GM12878 (cell line): ENCODE results near the gene AUNIP. TPM values are rescaled to one million over a fixed set of nuclear protein-coding genes. Genes with fewer than 3 reads are reported as not detected.

ENCODE experiments used
- ATAC-seq: fragments of 200-7000 bp; cut with Tn5 transposase; 3 replicates; pipeline ENCODE4 v1.9.1; 2020; ENCODE audit warnings: mild to moderate bottlenecking, moderate library complexity
- BruUV-seq: library from RNA; stranded (reverse); fragments of 400-500 nt; replicated peaks from 2 replicates; lab custom pipeline; 2021; lab: Mats Ljungman, UMichigan
- CTCF ChIA-PET: fragments of 300-600 bp; sonication (Branson Sonifier 250); formaldehyde crosslinking; extraction: SDS; loops from one replicate; lab custom pipeline; 2021; ENCODE audit warnings: inconsistent platforms; lab: Yijun Ruan, JAX
- POLR2A ChIA-PET: fragments of 350-600 bp; formaldehyde crosslinking; extraction: SDS; loops from one replicate; lab custom pipeline; 2021; ENCODE audit warnings: inconsistent platforms; lab: Charles Lee
- RAD21 ChIA-PET: fragments of 300-600 bp; sonication (Branson Sonifier 250); formaldehyde crosslinking; loops from one replicate; lab custom pipeline; 2023; ENCODE audit warnings: antibody characterized with exemption; ENCODE audit not compliant: unreplicated experiment; lab: Charles Lee
- SMC1A ChIA-PET: fragments of 300-600 bp; sonication (Branson Sonifier 250); formaldehyde crosslinking; loops from one replicate; lab custom pipeline; 2023; ENCODE audit not compliant: unreplicated experiment, uncharacterized antibody; lab: Charles Lee
- DNase-seq: peaks from one replicate; pipeline ENCODE4 v3.0.0-alpha.2; 2011; ENCODE audit warnings: low read depth, low spot score
- FAIRE-seq: peaks from 3 replicates; lab custom pipeline; 2011; peaks lifted over from hg19 to GRCh38; lab: Jason Lieb, UNC
- H2AFZ ChIP-seq: 2 replicates; pipeline ENCODE4 v1.6.0; 2011; ENCODE audit warnings: low read depth, low read length, control low read depth; ENCODE audit not compliant: control insufficient read depth
- H3K27ac ChIP-seq: 2 replicates; pipeline ENCODE4 v1.5.1; 2011; ENCODE audit warnings: control low read depth; ENCODE audit not compliant: control insufficient read depth, insufficient read depth
- H3K27me3 ChIP-seq, 2 experiments: replicated peaks in 1 of 2; 2 replicates each; pipeline versions ENCODE4 v1.6.0 to v1.6.1; 2011; ENCODE audit warnings: low read length in 1 of 2; ENCODE audit not compliant: control insufficient read depth in 2 of 2, insufficient read depth in 2 of 2
- H3K36me3 ChIP-seq, 2 experiments: 2 replicates each; pipeline ENCODE4 v1.5.1; 2011; ENCODE audit warnings: low read length in 1 of 2; ENCODE audit not compliant: control insufficient read depth in 2 of 2, insufficient read depth in 2 of 2
- H3K4me1 ChIP-seq: 2 replicates; pipeline ENCODE4 v1.6.1; 2011; ENCODE audit warnings: mild to moderate bottlenecking, low read length, moderate library complexity, mixed read lengths; ENCODE audit not compliant: control insufficient read depth, insufficient read depth
- H3K4me2 ChIP-seq: 2 replicates; pipeline ENCODE4 v1.6.0; 2011; ENCODE audit warnings: control low read depth; ENCODE audit not compliant: control insufficient read depth, insufficient read depth
- H3K4me3 ChIP-seq: fragments of 200-600 bp; sonication (generic); 2 replicates; pipeline ENCODE4 v1.5.1; 2016
- H3K79me2 ChIP-seq: 2 replicates; pipeline ENCODE4 v1.6.0; 2011; ENCODE audit warnings: low read length; ENCODE audit not compliant: control insufficient read depth, insufficient read depth
- H3K9ac ChIP-seq: 2 replicates; pipeline ENCODE4 v1.8.0; 2011; ENCODE audit warnings: low read length, control low read depth, mixed read lengths; ENCODE audit not compliant: control insufficient read depth, insufficient read depth
- H3K9me3 ChIP-seq: replicated peaks from 3 replicates; pipeline ENCODE4 v1.5.1; 2011; ENCODE audit warnings: mild to moderate bottlenecking, low read length; ENCODE audit not compliant: control insufficient read depth, insufficient read depth
- H4K20me1 ChIP-seq: 2 replicates; pipeline ENCODE4 v1.6.0; 2011; ENCODE audit not compliant: control insufficient read depth, insufficient read depth
- GATAD2B ChIP-seq: fragments of 450-650 bp; conservative IDR thresholded peaks from 2 replicates; pipeline ENCODE4 v1.6.1; 2017; ENCODE audit warnings: low read depth, mild to moderate bottlenecking, moderate library complexity
- IRF4 ChIP-seq: IDR thresholded peaks from 2 replicates; pipeline ENCODE4 v1.6.1; 2011; ENCODE audit warnings: low read depth, low read length
- MTA2 ChIP-seq: fragments of 450-650 bp; IDR thresholded peaks from 2 replicates; pipeline ENCODE4 v1.6.1; 2016; ENCODE audit warnings: low read depth, mild to moderate bottlenecking, moderate library complexity
- NBN ChIP-seq: fragments of 450-650 bp; IDR thresholded peaks from 2 replicates; pipeline ENCODE4 v1.6.1; 2016
- SPI1 ChIP-seq: IDR thresholded peaks from 2 replicates; pipeline ENCODE4 v1.6.1; 2011; ENCODE audit warnings: low read depth, mild to moderate bottlenecking, low read length, moderate library complexity, borderline replicate concordance; ENCODE audit not compliant: insufficient read depth
- ZBTB11 ChIP-seq: fragments of 450-650 bp; formaldehyde crosslinking; IDR thresholded peaks from 2 replicates; pipeline ENCODE4 v1.5.0; 2022; ENCODE audit warnings: mild to moderate bottlenecking, missing genetic modification characterization
- ZBTB40 ChIP-seq: fragments of 450-650 bp; IDR thresholded peaks from 2 replicates; pipeline ENCODE4 v1.6.1; 2016; ENCODE audit warnings: mild to moderate bottlenecking, moderate library complexity, borderline replicate concordance
- WGBS: methylation state at CpG from one replicate; pipeline ENCODE4 v1.1.6; 2016; ENCODE audit warnings: low lambda C conversion rate; ENCODE audit not compliant: insufficient replicate concordance, insufficient coverage; ENCODE audit errors: missing lambda C conversion rate; 5-methylcytosine and 5-hydroxymethylcytosine counted together
- in situ Hi-C: fragments of 300-500 bp; cut with MboI; formaldehyde crosslinking; loops from 9 replicates; pipeline ENCODE4 v1.14.3; 2018; ENCODE audit warnings: mixed read lengths
- intact Hi-C: fragments of 100-400 bp; cut with micrococcal nuclease; formaldehyde crosslinking; loops from one replicate; pipeline ENCODE4 v1.14.2; 2022; ENCODE audit not compliant: unreplicated experiment
- polyA plus RNA-seq, 11 experiments: library from polyadenylated mRNA; depleted of rRNA in 4 of 11; unstranded in 6 of 11; stranded (reverse) in 5 of 11; fragments of >200 nt; fragmentation: Nextera tagmentation in 4 of 11; fragmentation: Illumina TruSeq in 1 of 11; extraction: Ambion mirVana in 4 of 11; extraction: Trizol in 1 of 11; gene quantifications; 1 replicate in 1 of 11; 2 replicates in 10 of 11; pipeline versions ENCODE4 v1.2.1 to v1.2.3, GENCODE V29; 2011 to 2016; ENCODE audit warnings: inconsistent platforms in 2 of 11, missing spikeins in 2 of 11, low read depth in 1 of 11
- total RNA-seq, 4 experiments: library from RNA; depleted of rRNA in 3 of 4; stranded (reverse); fragments of >200 nt in 3 of 4; fragmentation: Illumina TruSeq in 1 of 4; extraction: Trizol in 1 of 4; gene quantifications; 2 replicates each; pipeline versions ENCODE4 v1.2.1 to v1.2.3, GENCODE V29; 2013 to 2021
- TF ChIP-seq, protein P1 (sequence below): fragments of 450-650 bp; IDR thresholded peaks from 2 replicates; pipeline ENCODE4 v1.6.1; 2018; ENCODE audit warnings: mild to moderate bottlenecking, low read depth, moderate library complexity; ENCODE audit not compliant: partially characterized antibody

The AUNIP gene
- total and polyA plus RNA-seq, 10 of the 15 experiments (the other 5 are each of a cell fraction or from before 2014, with no cell fraction given), result 3.9 to 20.0 (median 12.7) TPM

DNA sequence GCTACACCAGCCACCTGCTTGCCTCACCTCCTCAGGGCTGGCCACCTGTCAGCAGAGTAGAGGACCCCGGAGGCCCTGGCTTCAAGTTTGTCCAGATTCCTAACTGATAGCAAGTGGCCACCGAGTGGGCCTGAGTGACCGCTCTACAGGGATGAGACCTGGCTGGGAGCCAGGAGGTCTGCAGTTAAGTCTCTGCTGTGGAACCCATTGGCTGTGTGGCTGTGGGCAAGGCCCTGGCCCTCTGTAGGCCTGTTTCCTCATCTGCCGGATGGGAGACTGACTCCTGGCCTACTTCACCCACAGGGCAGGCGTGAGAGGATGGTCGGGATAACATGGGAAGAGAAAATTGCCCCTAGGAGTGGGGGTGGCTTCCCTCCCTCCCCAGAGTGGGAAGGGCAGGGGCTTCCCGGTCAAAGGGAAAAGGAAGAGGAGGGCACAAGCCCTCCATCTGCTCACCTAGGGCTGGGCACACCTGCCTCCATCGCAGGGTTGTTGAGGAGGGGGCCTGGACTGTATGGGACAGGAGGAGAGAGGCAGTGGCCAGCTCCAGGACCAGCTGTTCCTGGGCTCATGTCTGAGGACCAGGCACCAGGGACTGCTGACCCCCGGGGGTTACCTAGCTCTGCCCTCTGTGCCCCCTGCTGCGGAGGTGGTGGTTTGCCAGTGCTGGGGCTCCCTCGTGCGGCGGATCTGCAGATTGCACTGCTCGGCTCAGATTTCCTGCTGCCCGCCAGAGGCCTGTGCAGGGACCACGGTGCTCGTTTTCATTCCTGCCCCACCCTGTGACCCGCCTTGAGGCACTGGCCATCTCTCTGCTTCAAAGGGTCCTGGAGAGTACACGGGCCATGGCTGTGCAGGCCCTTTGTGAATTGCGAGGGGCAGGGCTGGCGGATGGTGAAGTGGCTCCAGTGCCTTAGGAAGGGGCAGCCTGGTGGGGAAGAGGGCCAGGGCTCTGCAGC is 48.6 kb downstream of the AUNIP start (continued):
- no peak for TF ChIP-seq ZBTB11

GRCh38 chr1:25809929-25810328 is 49.3 kb downstream of the AUNIP start:
- no TSS peak for BruUV-seq
- Histone ChIP-seq H3K4me2 (peak overlapping the region; percentile 21), H3K9ac (no peak overlapping the region), H3K4me1 (peaks cover 11% of the 10 kb centered on the region), H3K27ac (no peak overlapping the region), H3K27me3 (no peaks in the 10 kb centered on the region), H3K9me3 (no peaks in the 10 kb centered on the region), H2AFZ (no peak overlapping the region), H3K4me3 (no peak overlapping the region), H3K79me2 (no peaks in the 10 kb centered on the region), H4K20me1 (no peaks in the 10 kb centered on the region), H3K36me3 (no peaks in the 10 kb centered on the region)
- FAIRE-seq (no peak), ATAC-seq (peak; percentile 28), DNase-seq (no peak)
- ChIA-PET POLR2A (interaction anchor here (1.1 to 1.9 kb wide), 2 partner anchors 11 to 570 kb away, joined by 4 to 5 read pairs; no protein-coding TSS in a partner anchor), CTCF (interaction anchor here (0.6 to 8.1 kb wide), 28 partner anchors 9 to 962 kb away, joined by 3 to 63 read pairs (median 4); partner anchors contain the start of genes MTFR1L, PAFAH2 and SELENON), RAD21 (interaction anchor here (0.6 to 3.2 kb wide), 17 partner anchors 9 to 373 kb away, joined by 3 to 15 read pairs (median 4); partner anchors contain the start of genes LDLRAP1, MTFR1L and PAFAH2), SMC1A (interaction anchor here (0.6 to 1.9 kb wide), 14 partner anchors 9 to 593 kb away, joined by 3 to 14 read pairs (median 3); partner anchors contain the start of genes MTFR1L and PAFAH2)
- in situ Hi-C loops (loop anchor here (5.0 to 25.0 kb wide), 2 partner anchors 398 to 573 kb away; partner anchors contain the start of gene RHCE), intact Hi-C loops (loop anchor here (5.0 to 10.0 kb wide), 2 partner anchors 288 to 565 kb away; partner anchors contain the start of gene RSRP1)
- WGBS, result 53% methylated on average over 6 of the region's 7 CpGs
- TF ChIP-seq MTA2 (0 out of 2 replicates have a peak, but pooled peaks have one; percentile 2), SPI1 (no peak), GATAD2B (0 out of 2 replicates have a peak, but pooled peaks have one; percentile 4), NBN (no peak), IRF4 (no peak), ZBTB40 (no peak)
- TF ChIP-seq, protein P1, sequence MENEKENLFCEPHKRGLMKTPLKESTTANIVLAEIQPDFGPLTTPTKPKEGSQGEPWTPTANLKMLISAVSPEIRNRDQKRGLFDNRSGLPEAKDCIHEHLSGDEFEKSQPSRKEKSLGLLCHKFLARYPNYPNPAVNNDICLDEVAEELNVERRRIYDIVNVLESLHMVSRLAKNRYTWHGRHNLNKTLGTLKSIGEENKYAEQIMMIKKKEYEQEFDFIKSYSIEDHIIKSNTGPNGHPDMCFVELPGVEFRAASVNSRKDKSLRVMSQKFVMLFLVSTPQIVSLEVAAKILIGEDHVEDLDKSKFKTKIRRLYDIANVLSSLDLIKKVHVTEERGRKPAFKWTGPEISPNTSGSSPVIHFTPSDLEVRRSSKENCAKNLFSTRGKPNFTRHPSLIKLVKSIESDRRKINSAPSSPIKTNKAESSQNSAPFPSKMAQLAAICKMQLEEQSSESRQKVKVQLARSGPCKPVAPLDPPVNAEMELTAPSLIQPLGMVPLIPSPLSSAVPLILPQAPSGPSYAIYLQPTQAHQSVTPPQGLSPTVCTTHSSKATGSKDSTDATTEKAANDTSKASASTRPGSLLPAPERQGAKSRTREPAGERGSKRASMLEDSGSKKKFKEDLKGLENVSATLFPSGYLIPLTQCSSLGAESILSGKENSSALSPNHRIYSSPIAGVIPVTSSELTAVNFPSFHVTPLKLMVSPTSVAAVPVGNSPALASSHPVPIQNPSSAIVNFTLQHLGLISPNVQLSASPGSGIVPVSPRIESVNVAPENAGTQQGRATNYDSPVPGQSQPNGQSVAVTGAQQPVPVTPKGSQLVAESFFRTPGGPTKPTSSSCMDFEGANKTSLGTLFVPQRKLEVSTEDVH, result no peak
